ENCODE measurements around the gene ITIH5. TPM values are rescaled to one million over a fixed set of nuclear protein-coding genes. Genes with fewer than 3 reads are reported as not detected.

The ITIH5 gene
- polyA plus RNA-seq, 4 donors: 0.54 to 5.8 (median 2.4) TPM

GRCh38 chr10:7606951-7607404 is 59.8 kb downstream of the ITIH5 start:
- 44 to 58% (median 47%) methylated on average over 4 of the region's 4 CpGs for WGBS, 3 donors
- no peaks in the 10 kb centered on the region for H3K27me3 ChIP-seq (ENCODE audit: control insufficient read depth in 3 of 3, insufficient read depth in 3 of 3, low read length in 3 of 3)
- no peak overlapping the region for H3K4me3 ChIP-seq (ENCODE audit: low read depth in 1 of 3, low read length in 3 of 3)
- DNase-seq: no peak
- FAIRE-seq: no peak
- H3K9me3 ChIP-seq (ENCODE audit: control insufficient read depth in 2 of 2, insufficient read depth in 1 of 2, low read depth in 1 of 2, low read length in 1 of 2): no peaks in the 10 kb centered on the region
- H3K4me1 ChIP-seq (ENCODE audit: control insufficient read depth in 3 of 3, insufficient read depth in 2 of 3, low read depth in 1 of 3, low read length in 2 of 3): no peaks in the 10 kb centered on the region
- H3K27ac ChIP-seq (ENCODE audit: low read depth in 1 of 3, low read length in 2 of 3): no peak overlapping the region
- no peaks in the 10 kb centered on the region for H3K36me3 ChIP-seq (ENCODE audit: control insufficient read depth in 3 of 3, insufficient read depth in 2 of 3, low read depth in 1 of 3, low read length in 3 of 3)

GRCh38 chr10:7605565-7606295 is 61.0 kb downstream of the ITIH5 start:
- WGBS, 3 donors: 59 to 65% (median 64%) methylated on average over 11 of the region's 11 CpGs
- Histone ChIP-seq H3K4me3 (ENCODE audit: low read depth in 1 of 3, low read length in 3 of 3) (no peak overlapping the region), H3K9me3 (ENCODE audit: control insufficient read depth in 2 of 2, insufficient read depth in 1 of 2, low read depth in 1 of 2, low read length in 1 of 2) (no peaks in the 10 kb centered on the region), H3K27me3 (ENCODE audit: control insufficient read depth in 3 of 3, insufficient read depth in 3 of 3, low read length in 3 of 3) (no peaks in the 10 kb centered on the region), H3K4me1 (ENCODE audit: control insufficient read depth in 3 of 3, insufficient read depth in 2 of 3, low read depth in 1 of 3, low read length in 2 of 3) (no peaks in the 10 kb centered on the region), H3K36me3 (ENCODE audit: control insufficient read depth in 3 of 3, insufficient read depth in 2 of 3, low read depth in 1 of 3, low read length in 3 of 3) (no peaks in the 10 kb centered on the region), H3K27ac (ENCODE audit: low read depth in 1 of 3, low read length in 2 of 3) (no peak overlapping the region)
- DNase-seq (no peak), FAIRE-seq (no peak)

- H3K27ac ChIP-seq (ENCODE audit: low read depth in 1 of 3, low read length in 2 of 3): no peak overlapping the region
- no peak for FAIRE-seq
- H3K36me3 ChIP-seq (ENCODE audit: control insufficient read depth in 3 of 3, insufficient read depth in 2 of 3, low read depth in 1 of 3, low read length in 3 of 3): no peaks in the 10 kb centered on the region
- WGBS, 3 donors: 58 to 73% (median 68%) methylated on average over 3 of the region's 3 CpGs
- H3K9me3 ChIP-seq (ENCODE audit: control insufficient read depth in 2 of 2, insufficient read depth in 1 of 2, low read depth in 1 of 2, low read length in 1 of 2): no peaks in the 10 kb centered on the region
- no peak for DNase-seq
- no peak overlapping the region for H3K4me3 ChIP-seq (ENCODE audit: low read depth in 1 of 3, low read length in 3 of 3)
- peaks cover 0 to 1% (median 0%) of the 10 kb centered on the region in 3 donors for H3K27me3 ChIP-seq (ENCODE audit: control insufficient read depth in 3 of 3, insufficient read depth in 3 of 3, low read length in 3 of 3)
- no peaks in the 10 kb centered on the region for H3K4me1 ChIP-seq (ENCODE audit: control insufficient read depth in 3 of 3, insufficient read depth in 2 of 3, low read depth in 1 of 3, low read length in 2 of 3)
Observed at GRCh38 chr10:7601023-7601656, 65.6 kb downstream of the ITIH5 start.

GRCh38 chr10:7598771-7599170 is 68.0 kb downstream of the ITIH5 start:
- Histone ChIP-seq H3K4me3 (ENCODE audit: low read depth in 1 of 3, low read length in 3 of 3) (no peak overlapping the region), H3K36me3 (ENCODE audit: control insufficient read depth in 3 of 3, insufficient read depth in 2 of 3, low read depth in 1 of 3, low read length in 3 of 3) (no peaks in the 10 kb centered on the region), H3K27me3 (ENCODE audit: control insufficient read depth in 3 of 3, insufficient read depth in 3 of 3, low read length in 3 of 3) (peaks cover 0 to 1% (median 0%) of the 10 kb centered on the region in 3 donors), H3K27ac (ENCODE audit: low read depth in 1 of 3, low read length in 2 of 3) (no peak overlapping the region), H3K9me3 (ENCODE audit: control insufficient read depth in 2 of 2, insufficient read depth in 1 of 2, low read depth in 1 of 2, low read length in 1 of 2) (no peaks in the 10 kb centered on the region), H3K4me1 (ENCODE audit: control insufficient read depth in 3 of 3, insufficient read depth in 2 of 3, low read depth in 1 of 3, low read length in 2 of 3) (no peaks in the 10 kb centered on the region)
- FAIRE-seq: no peak
- WGBS, 3 donors: 18 to 42% (median 33%) methylated on average over 3 of the region's 3 CpGs
- DNase-seq: no peak

- no peak overlapping the region for H3K27ac ChIP-seq (ENCODE audit: low read depth in 1 of 3, low read length in 2 of 3)
- WGBS, 3 donors: 81 to 87% (median 83%) methylated on average over 6 of the region's 6 CpGs
- no peak overlapping the region for H3K4me3 ChIP-seq (ENCODE audit: low read depth in 1 of 3, low read length in 3 of 3)
- no peaks in the 10 kb centered on the region for H3K4me1 ChIP-seq (ENCODE audit: control insufficient read depth in 3 of 3, insufficient read depth in 2 of 3, low read depth in 1 of 3, low read length in 2 of 3)
- H3K27me3 ChIP-seq (ENCODE audit: control insufficient read depth in 3 of 3, insufficient read depth in 3 of 3, low read length in 3 of 3): peaks cover 0 to 1% (median 0%) of the 10 kb centered on the region in 3 donors
- no peaks in the 10 kb centered on the region for H3K36me3 ChIP-seq (ENCODE audit: control insufficient read depth in 3 of 3, insufficient read depth in 2 of 3, low read depth in 1 of 3, low read length in 3 of 3)
- DNase-seq (no peak), FAIRE-seq (no peak)
- no peaks in the 10 kb centered on the region for H3K9me3 ChIP-seq (ENCODE audit: control insufficient read depth in 2 of 2, insufficient read depth in 1 of 2, low read depth in 1 of 2, low read length in 1 of 2)
Observed at GRCh38 chr10:7596356-7596755, 70.4 kb downstream of the ITIH5 start.

GRCh38 chr10:7593905-7594304 is 72.9 kb downstream of the ITIH5 start:
- Histone ChIP-seq H3K36me3 (ENCODE audit: control insufficient read depth in 3 of 3, insufficient read depth in 2 of 3, low read depth in 1 of 3, low read length in 3 of 3) (no peaks in the 10 kb centered on the region), H3K4me3 (ENCODE audit: low read depth in 1 of 3, low read length in 3 of 3) (no peak overlapping the region), H3K9me3 (ENCODE audit: control insufficient read depth in 2 of 2, insufficient read depth in 1 of 2, low read depth in 1 of 2, low read length in 1 of 2) (no peaks in the 10 kb centered on the region), H3K27me3 (ENCODE audit: control insufficient read depth in 3 of 3, insufficient read depth in 3 of 3, low read length in 3 of 3) (no peaks in the 10 kb centered on the region), H3K4me1 (ENCODE audit: control insufficient read depth in 3 of 3, insufficient read depth in 2 of 3, low read depth in 1 of 3, low read length in 2 of 3) (no peaks in the 10 kb centered on the region), H3K27ac (ENCODE audit: low read depth in 1 of 3, low read length in 2 of 3) (no peak overlapping the region)
- WGBS, 3 donors: 77 to 79% (median 78%) methylated on average over 4 of the region's 4 CpGs
- no peak for FAIRE-seq
- no peak for DNase-seq

- FAIRE-seq: no peak
Observed at GRCh38 chr10:7593063-7593462, 73.7 kb downstream of the ITIH5 start.

GRCh38 chr10:7592627-7593026 is 74.1 kb downstream of the ITIH5 start:
- H3K27ac ChIP-seq (ENCODE audit: low read depth in 1 of 3, low read length in 2 of 3): peak overlapping the region in 1 of 3 donors; percentile 3
- DNase-seq (no peak), FAIRE-seq (no peak)
- no peak overlapping the region for H3K4me3 ChIP-seq (ENCODE audit: low read depth in 1 of 3, low read length in 3 of 3)
- H3K36me3 ChIP-seq (ENCODE audit: control insufficient read depth in 3 of 3, insufficient read depth in 2 of 3, low read depth in 1 of 3, low read length in 3 of 3): no peaks in the 10 kb centered on the region
- H3K9me3 ChIP-seq (ENCODE audit: control insufficient read depth in 2 of 2, insufficient read depth in 1 of 2, low read depth in 1 of 2, low read length in 1 of 2): no peaks in the 10 kb centered on the region
- no peaks in the 10 kb centered on the region for H3K4me1 ChIP-seq (ENCODE audit: control insufficient read depth in 3 of 3, insufficient read depth in 2 of 3, low read depth in 1 of 3, low read length in 2 of 3)
- peaks cover 0 to 2% (median 0%) of the 10 kb centered on the region in 3 donors for H3K27me3 ChIP-seq (ENCODE audit: control insufficient read depth in 3 of 3, insufficient read depth in 3 of 3, low read length in 3 of 3)
- 65 to 83% (median 81%) methylated on average over 4 to 5 of the region's 5 CpGs for WGBS, 3 donors

More at GRCh38 chr10:7593063-7593462, 73.7 kb downstream of the ITIH5 start:
- H3K4me1 ChIP-seq (ENCODE audit: control insufficient read depth in 3 of 3, insufficient read depth in 2 of 3, low read depth in 1 of 3, low read length in 2 of 3): no peaks in the 10 kb centered on the region
- H3K36me3 ChIP-seq (ENCODE audit: control insufficient read depth in 3 of 3, insufficient read depth in 2 of 3, low read depth in 1 of 3, low read length in 3 of 3): no peaks in the 10 kb centered on the region
- no peaks in the 10 kb centered on the region for H3K9me3 ChIP-seq (ENCODE audit: control insufficient read depth in 2 of 2, insufficient read depth in 1 of 2, low read depth in 1 of 2, low read length in 1 of 2)
- H3K27ac ChIP-seq (ENCODE audit: low read depth in 1 of 3, low read length in 2 of 3): peak overlapping the region in 1 of 3 donors; percentile 3
- no peak overlapping the region for H3K4me3 ChIP-seq (ENCODE audit: low read depth in 1 of 3, low read length in 3 of 3)
- H3K27me3 ChIP-seq (ENCODE audit: control insufficient read depth in 3 of 3, insufficient read depth in 3 of 3, low read length in 3 of 3): peaks cover 0 to 2% (median 0%) of the 10 kb centered on the region in 3 donors
- no peak for DNase-seq
- WGBS, 3 donors: 37 to 53% (median 42%) methylated on average over 4 of the region's 4 CpGs

All from small intestine (tissue), 7 donors.